ENCODE results near the gene HASPIN. TPM values are rescaled to one million over a fixed set of nuclear protein-coding genes. Genes with fewer than 3 reads are reported as not detected.

Gene HASPIN
- polyA plus RNA-seq, 1 donor (not counting 4 experiments of a cell fraction or from before 2014, with no cell fraction given), result 3.5 TPM

DNA sequence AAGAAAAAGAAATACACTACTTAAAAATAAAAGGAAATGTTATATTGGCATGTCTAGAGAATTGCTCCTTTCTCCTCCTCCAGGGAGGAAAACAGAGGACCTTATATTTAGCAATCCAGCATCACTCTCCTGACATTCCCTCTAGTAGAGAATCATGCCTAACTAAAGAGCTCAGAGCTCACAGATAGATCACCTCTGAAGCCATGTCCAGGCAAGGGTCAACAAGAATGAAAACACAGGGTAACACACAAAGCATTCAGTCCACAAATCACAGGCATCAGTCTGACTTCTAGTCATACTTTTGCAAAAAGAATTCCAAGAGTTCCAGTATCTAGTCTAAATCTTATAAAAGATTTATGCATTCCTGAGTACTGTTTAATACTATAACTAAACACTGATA, 4.4 kb upstream of the HASPIN start:
- H3K9me1 ChIP-seq (ENCODE audit: control insufficient read depth, extremely low read depth, insufficient read depth, low read length), result peaks cover 2% of the 10 kb centered on the region
- H3K9me3 ChIP-seq (ENCODE audit: control insufficient read depth, low read depth, low read length), result no peaks in the 10 kb centered on the region
- FAIRE-seq (no peak), DNase-seq (ENCODE audit: low read depth, low spot score) (no peak)
- H2AFZ ChIP-seq (ENCODE audit: control insufficient read depth, low read length), result no peak overlapping the region
- peaks cover 19% of the 10 kb centered on the region for H3K79me2 ChIP-seq (ENCODE audit: control insufficient read depth, insufficient read depth, low read length)
- no peak for TF ChIP-seq EZH2 (IDR thresholded peaks at IDR 0.05; ENCODE audit: low read length)
- TF ChIP-seq, protein P1, sequence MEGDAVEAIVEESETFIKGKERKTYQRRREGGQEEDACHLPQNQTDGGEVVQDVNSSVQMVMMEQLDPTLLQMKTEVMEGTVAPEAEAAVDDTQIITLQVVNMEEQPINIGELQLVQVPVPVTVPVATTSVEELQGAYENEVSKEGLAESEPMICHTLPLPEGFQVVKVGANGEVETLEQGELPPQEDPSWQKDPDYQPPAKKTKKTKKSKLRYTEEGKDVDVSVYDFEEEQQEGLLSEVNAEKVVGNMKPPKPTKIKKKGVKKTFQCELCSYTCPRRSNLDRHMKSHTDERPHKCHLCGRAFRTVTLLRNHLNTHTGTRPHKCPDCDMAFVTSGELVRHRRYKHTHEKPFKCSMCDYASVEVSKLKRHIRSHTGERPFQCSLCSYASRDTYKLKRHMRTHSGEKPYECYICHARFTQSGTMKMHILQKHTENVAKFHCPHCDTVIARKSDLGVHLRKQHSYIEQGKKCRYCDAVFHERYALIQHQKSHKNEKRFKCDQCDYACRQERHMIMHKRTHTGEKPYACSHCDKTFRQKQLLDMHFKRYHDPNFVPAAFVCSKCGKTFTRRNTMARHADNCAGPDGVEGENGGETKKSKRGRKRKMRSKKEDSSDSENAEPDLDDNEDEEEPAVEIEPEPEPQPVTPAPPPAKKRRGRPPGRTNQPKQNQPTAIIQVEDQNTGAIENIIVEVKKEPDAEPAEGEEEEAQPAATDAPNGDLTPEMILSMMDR (optimal IDR thresholded peaks at IDR 0.05 in 1 of 3, IDR thresholded peaks at IDR 0.05 in 1 of 3, conservative IDR thresholded peaks at IDR 0.05 in 1 of 3; ENCODE audit: extremely low read depth in 1 of 3, insufficient read depth in 2 of 3, low read length in 3 of 3), result no peak
- no peak overlapping the region for H3K9ac ChIP-seq (ENCODE audit: control insufficient read depth, extremely low read depth, insufficient read depth, low read length)
- H3K4me2 ChIP-seq (ENCODE audit: control insufficient read depth, extremely low read depth, insufficient read depth, low read depth, low read length), result no peak overlapping the region
- peaks cover 16 to 25% of the 10 kb centered on the region in 2 experiments for H3K36me3 ChIP-seq (ENCODE audit: control insufficient read depth in 2 of 2, extremely low read depth in 1 of 2, insufficient read depth in 2 of 2, low read length in 2 of 2)
- peaks cover 14% of the 10 kb centered on the region for H3K4me1 ChIP-seq (ENCODE audit: control insufficient read depth, extremely low read depth, insufficient read depth, low read length)
- no peaks in the 10 kb centered on the region for H3K27me3 ChIP-seq (ENCODE audit: control insufficient read depth, extremely low read depth, insufficient read depth, low read length)
- no peak overlapping the region for H3K27ac ChIP-seq (ENCODE audit: control insufficient read depth, insufficient read depth, low read length)
- H4K20me1 ChIP-seq (ENCODE audit: control insufficient read depth, extremely low read depth, insufficient read depth, low read length), result no peaks in the 10 kb centered on the region
- no peak overlapping the region for H3K4me3 ChIP-seq (ENCODE audit: control insufficient read depth in 2 of 3, extremely low read depth in 1 of 3, insufficient read depth in 2 of 3, low read depth in 1 of 3, low read length in 3 of 3)
- dilution Hi-C loops (cut with MboI; ENCODE audit: extremely low pct_ligation_motif_present, low sequenced_read_pairs), result no loop called here

DNA sequence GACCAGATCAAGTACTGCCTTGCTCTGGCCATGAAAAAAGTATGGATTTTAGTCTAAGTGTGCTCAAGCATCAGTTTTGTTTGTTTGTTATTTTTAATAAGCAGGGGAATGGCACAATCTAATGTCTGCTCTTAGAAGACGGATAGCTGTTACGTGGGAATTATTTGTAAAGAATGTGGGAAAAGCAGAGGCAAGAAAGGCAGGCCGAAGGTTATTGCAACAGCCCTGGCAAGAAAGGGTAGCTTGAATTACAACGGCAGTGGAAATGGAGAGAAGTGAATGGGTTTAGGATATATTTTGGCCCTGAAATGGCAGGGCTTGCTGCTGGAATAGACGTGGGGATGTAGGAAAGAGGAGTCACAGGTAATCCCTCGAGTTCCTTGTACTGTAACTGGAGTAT, 987 bp upstream of the HASPIN start:
- H3K36me3 ChIP-seq (ENCODE audit: control insufficient read depth in 2 of 2, extremely low read depth in 1 of 2, insufficient read depth in 2 of 2, low read length in 2 of 2), result peaks cover 5 to 25% of the 10 kb centered on the region in 2 experiments
- peak overlapping the region; percentile 87 for H3K9ac ChIP-seq (ENCODE audit: control insufficient read depth, extremely low read depth, insufficient read depth, low read length)
- H3K27ac ChIP-seq (ENCODE audit: control insufficient read depth, insufficient read depth, low read length), result peak overlapping the region; percentile 67
- H4K20me1 ChIP-seq (ENCODE audit: control insufficient read depth, extremely low read depth, insufficient read depth, low read length), result no peaks in the 10 kb centered on the region
- H3K27me3 ChIP-seq (ENCODE audit: control insufficient read depth, extremely low read depth, insufficient read depth, low read length), result no peaks in the 10 kb centered on the region
- dilution Hi-C loops (cut with MboI; ENCODE audit: extremely low pct_ligation_motif_present, low sequenced_read_pairs), result no loop called here
- DNase-seq (ENCODE audit: low read depth, low spot score), result no peak
- H3K4me1 ChIP-seq (ENCODE audit: control insufficient read depth, extremely low read depth, insufficient read depth, low read length), result peaks cover 24% of the 10 kb centered on the region
- peak overlapping the region; percentile 100 for H3K4me2 ChIP-seq (ENCODE audit: control insufficient read depth, extremely low read depth, insufficient read depth, low read depth, low read length)
- peak overlapping the region; percentile 77 to 95 (median 86) for H3K4me3 ChIP-seq (ENCODE audit: control insufficient read depth in 2 of 3, extremely low read depth in 1 of 3, insufficient read depth in 2 of 3, low read depth in 1 of 3, low read length in 3 of 3)
- H3K79me2 ChIP-seq (ENCODE audit: control insufficient read depth, insufficient read depth, low read length), result peaks cover 44% of the 10 kb centered on the region
- no peak for FAIRE-seq
- H2AFZ ChIP-seq (ENCODE audit: control insufficient read depth, low read length), result peak overlapping the region; percentile 97
- peaks cover 2% of the 10 kb centered on the region for H3K9me1 ChIP-seq (ENCODE audit: control insufficient read depth, extremely low read depth, insufficient read depth, low read length)
- H3K9me3 ChIP-seq (ENCODE audit: control insufficient read depth, low read depth, low read length), result no peaks in the 10 kb centered on the region
- TF ChIP-seq, protein P1 (optimal IDR thresholded peaks at IDR 0.05 in 1 of 3, IDR thresholded peaks at IDR 0.05 in 1 of 3, conservative IDR thresholded peaks at IDR 0.05 in 1 of 3; ENCODE audit: extremely low read depth in 1 of 3, insufficient read depth in 2 of 3, low read length in 3 of 3), result no peak
- TF ChIP-seq EZH2 (IDR thresholded peaks at IDR 0.05; ENCODE audit: low read length), result no peak
